Upper lobe of left lung (tissue), 6 donors: ENCODE measurements around the gene FBXL15. TPM values are rescaled to one million over a fixed set of nuclear protein-coding genes. Genes with fewer than 3 reads are reported as not detected.

Source experiments
- ATAC-seq, 2 donors: fragments of 200-7000 bp; cut with Tn5 transposase; one replicate each; pipeline ENCODE4 v1.9.1; 2022; ENCODE audit warnings: mild to moderate bottlenecking in 2 of 2, moderate library complexity in 2 of 2; ENCODE audit not compliant: low FRiP score in 2 of 2
- DNase-seq, 2 donors: peaks; one replicate each; pipeline ENCODE4 v3.0.0-alpha.2; 2019 to 2020
- H3K27ac ChIP-seq, 4 donors: fragments of 200-600 bp; sonication (generic); one replicate each; pipeline ENCODE4 v1.5.1; 2016 to 2019
- H3K27me3 ChIP-seq, 4 donors: fragments of 200-600 bp; sonication (generic); one replicate each; pipeline ENCODE4 v1.5.1; 2017 to 2019
- H3K36me3 ChIP-seq, 4 donors: fragments of 200-600 bp; sonication (generic); one replicate each; pipeline ENCODE4 v1.5.1; 2016 to 2019
- H3K4me1 ChIP-seq, 4 donors: fragments of 200-600 bp; sonication (generic); one replicate each; pipeline ENCODE4 v1.5.1; 2018 to 2019
- H3K4me3 ChIP-seq, 4 donors: fragments of 200-600 bp; sonication (generic); one replicate each; pipeline ENCODE4 v1.5.1; 2017 to 2019; ENCODE audit warnings: mild to moderate bottlenecking in 2 of 4, moderate library complexity in 1 of 4
- H3K9me3 ChIP-seq, 4 donors: fragments of 200-600 bp; sonication (generic); one replicate each; pipeline ENCODE4 v1.5.1; 2018 to 2019
- EP300 ChIP-seq, 4 donors: sonication (generic); formaldehyde crosslinking; IDR thresholded peaks; one replicate each; pipeline ENCODE4 v1.5.1; 2017; ENCODE audit warnings: antibody characterized with exemption in 4 of 4, control low read depth in 2 of 4
- POLR2A ChIP-seq, 4 donors: fragments of 450-650 bp; IDR thresholded peaks; one replicate each; pipeline ENCODE4 v1.5.1; 2016 to 2017; ENCODE audit warnings: antibody characterized with exemption in 4 of 4, mild to moderate bottlenecking in 2 of 4
- POLR2AphosphoS5 ChIP-seq, 2 donors: sonication (generic); formaldehyde crosslinking; IDR thresholded peaks; one replicate each; pipeline ENCODE4 v1.5.1; 2017; ENCODE audit warnings: antibody characterized with exemption in 2 of 2
- WGBS, 2 donors: methylation state at CpG; one replicate each; pipeline ENCODE4 v1.1.5; 2017 to 2018; 5-methylcytosine and 5-hydroxymethylcytosine counted together
- total RNA-seq, 6 donors: library from RNA; depleted of rRNA in 4 of 6; stranded (reverse); fragments of >200 nt in 4 of 6; gene quantifications; one replicate each; pipeline versions ENCODE4 v1.1.0 to v1.2.1, GENCODE V29; 2016 to 2021
- TF ChIP-seq, protein P1 (sequence below), 6 experiments: fragments of 450-650 bp in 4 of 6; fragments of 200-600 bp in 2 of 6; sonication (generic) in 2 of 6; IDR thresholded peaks; one replicate each; pipeline ENCODE4 v1.5.1; 2016 to 2019; ENCODE audit warnings: antibody characterized with exemption in 6 of 6
- donor health status: DM: no; HTN: no; CAD: no; lungs with moderate emphysema.
- donor health status: DM: no; HTN: yes; CAD: no; lungs with severe emphysema.

FBXL15 gene
- total RNA-seq, 6 donors from 2014 or later = 18.5 to 70.2 (median 26.8) TPM

- no peak for TF ChIP-seq POLR2AphosphoS5 (IDR thresholded peaks at IDR 0.05)
- Histone ChIP-seq H3K27me3 (no peaks in the 10 kb centered on the region), H3K4me1 (peaks cover 21 to 27% (median 23%) of the 10 kb centered on the region in 4 donors), H3K36me3 (no peaks in the 10 kb centered on the region), H3K4me3 (peak overlapping the region in 2 of 4 donors; percentile 70 to 72), H3K9me3 (no peaks in the 10 kb centered on the region), H3K27ac (peak overlapping the region in 2 of 4 donors; percentile 63 to 83)
- DNase-seq (no peak), ATAC-seq (no peak)
- 59 to 74% methylated on average over 6 of the region's 6 CpGs for WGBS, 2 donors
Observed at GRCh38 chr10:102462512-102463054, 41.9 kb downstream of the FBXL15 start.

DNA sequence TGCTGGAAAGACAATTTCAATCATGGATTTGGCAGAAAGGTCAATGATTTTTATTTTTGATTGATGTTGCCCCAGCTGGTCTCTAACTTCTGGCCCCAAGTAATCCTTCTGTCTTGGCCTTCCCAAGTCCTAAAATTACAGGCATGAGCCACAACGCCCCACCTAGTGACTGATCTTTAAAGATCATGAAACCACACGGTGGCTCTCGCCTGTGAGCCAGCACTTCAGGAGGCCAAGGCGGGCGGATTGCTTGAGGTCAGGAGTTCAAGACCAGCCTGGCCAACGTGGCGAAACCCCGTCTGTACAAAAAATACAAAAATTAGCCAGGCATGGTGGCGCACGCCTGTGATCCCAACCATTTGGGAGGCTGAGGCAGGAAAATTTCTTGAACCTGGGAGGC, 43.3 kb downstream of the FBXL15 start:
- no peak for DNase-seq
- Histone ChIP-seq H3K9me3 (no peaks in the 10 kb centered on the region), H3K4me3 (no peak overlapping the region), H3K36me3 (no peaks in the 10 kb centered on the region), H3K4me1 (peaks cover 21 to 36% (median 31%) of the 10 kb centered on the region in 4 donors), H3K27ac (no peak overlapping the region), H3K27me3 (no peaks in the 10 kb centered on the region)
- WGBS, 2 donors = 85 to 90% methylated on average over 10 of the region's 10 CpGs
- TF ChIP-seq, protein P1, sequence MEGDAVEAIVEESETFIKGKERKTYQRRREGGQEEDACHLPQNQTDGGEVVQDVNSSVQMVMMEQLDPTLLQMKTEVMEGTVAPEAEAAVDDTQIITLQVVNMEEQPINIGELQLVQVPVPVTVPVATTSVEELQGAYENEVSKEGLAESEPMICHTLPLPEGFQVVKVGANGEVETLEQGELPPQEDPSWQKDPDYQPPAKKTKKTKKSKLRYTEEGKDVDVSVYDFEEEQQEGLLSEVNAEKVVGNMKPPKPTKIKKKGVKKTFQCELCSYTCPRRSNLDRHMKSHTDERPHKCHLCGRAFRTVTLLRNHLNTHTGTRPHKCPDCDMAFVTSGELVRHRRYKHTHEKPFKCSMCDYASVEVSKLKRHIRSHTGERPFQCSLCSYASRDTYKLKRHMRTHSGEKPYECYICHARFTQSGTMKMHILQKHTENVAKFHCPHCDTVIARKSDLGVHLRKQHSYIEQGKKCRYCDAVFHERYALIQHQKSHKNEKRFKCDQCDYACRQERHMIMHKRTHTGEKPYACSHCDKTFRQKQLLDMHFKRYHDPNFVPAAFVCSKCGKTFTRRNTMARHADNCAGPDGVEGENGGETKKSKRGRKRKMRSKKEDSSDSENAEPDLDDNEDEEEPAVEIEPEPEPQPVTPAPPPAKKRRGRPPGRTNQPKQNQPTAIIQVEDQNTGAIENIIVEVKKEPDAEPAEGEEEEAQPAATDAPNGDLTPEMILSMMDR (IDR thresholded peaks at IDR 0.05) = no peak
- TF ChIP-seq POLR2A (IDR thresholded peaks at IDR 0.05) (no peak), POLR2AphosphoS5 (IDR thresholded peaks at IDR 0.05) (no peak), EP300 (IDR thresholded peaks at IDR 0.05) (no peak)
- ATAC-seq = no peak

GRCh38 chr10:102465466-102465865, 44.8 kb downstream of the FBXL15 start:
- no peak for TF ChIP-seq EP300 (IDR thresholded peaks at IDR 0.05)
- TF ChIP-seq, protein P1 (IDR thresholded peaks at IDR 0.05) = no peak
- no peak for TF ChIP-seq POLR2AphosphoS5 (IDR thresholded peaks at IDR 0.05)
- no peak for TF ChIP-seq POLR2A (IDR thresholded peaks at IDR 0.05)
- no peak for ATAC-seq
- H3K27me3 ChIP-seq = no peaks in the 10 kb centered on the region
- H3K9me3 ChIP-seq = no peaks in the 10 kb centered on the region
- 69 to 72% methylated on average over 3 of the region's 3 CpGs for WGBS, 2 donors
- H3K27ac ChIP-seq = no peak overlapping the region
- H3K4me1 ChIP-seq = peaks cover 21 to 41% (median 39%) of the 10 kb centered on the region in 4 donors
- no peak for DNase-seq
- H3K4me3 ChIP-seq = no peak overlapping the region
- peaks cover 0 to 2% (median 0%) of the 10 kb centered on the region in 4 donors for H3K36me3 ChIP-seq

- WGBS, 2 donors = 78 to 93% methylated on average over 6 of the region's 6 CpGs
- DNase-seq (no peak), ATAC-seq (no peak)
- TF ChIP-seq POLR2AphosphoS5 (IDR thresholded peaks at IDR 0.05) (no peak), POLR2A (IDR thresholded peaks at IDR 0.05) (no peak), EP300 (IDR thresholded peaks at IDR 0.05) (no peak)
- TF ChIP-seq, protein P1 (IDR thresholded peaks at IDR 0.05) = no peak
- Histone ChIP-seq H3K27me3 (no peaks in the 10 kb centered on the region), H3K9me3 (no peaks in the 10 kb centered on the region), H3K4me3 (no peak overlapping the region), H3K36me3 (peaks cover 0 to 15% (median 0%) of the 10 kb centered on the region in 4 donors), H3K4me1 (peaks cover 11 to 27% (median 24%) of the 10 kb centered on the region in 4 donors), H3K27ac (peak overlapping the region; percentile 30 to 83 (median 78))
Observed at GRCh38 chr10:102467318-102467717, 46.7 kb downstream of the FBXL15 start.

- WGBS, 2 donors = 45 to 67% methylated on average over 6 of the region's 6 CpGs
- DNase-seq (peak in 1 of 2 donors; percentile 79), ATAC-seq (peak in 1 of 2 donors; percentile 62)
- Histone ChIP-seq H3K27ac (peak overlapping the region; percentile 64 to 83 (median 78)), H3K4me1 (peaks cover 4 to 20% (median 17%) of the 10 kb centered on the region in 4 donors), H3K36me3 (peaks cover 0 to 15% (median 0%) of the 10 kb centered on the region in 4 donors), H3K9me3 (no peaks in the 10 kb centered on the region), H3K4me3 (no peak overlapping the region), H3K27me3 (no peaks in the 10 kb centered on the region)
- TF ChIP-seq POLR2AphosphoS5 (IDR thresholded peaks at IDR 0.05) = peak; percentile 43 to 68
- TF ChIP-seq, protein P1 (IDR thresholded peaks at IDR 0.05) = no peak
Observed at GRCh38 chr10:102467971-102468438, 47.4 kb downstream of the FBXL15 start.
